HepG2 (cell line): ENCODE data around the gene APOC4. TPM values are rescaled to one million over a fixed set of nuclear protein-coding genes. Genes with fewer than 3 reads are reported as not detected.

Source experiments
- ARID2 ChIP-seq: sonication (generic); formaldehyde crosslinking; IDR thresholded peaks from 2 replicates; pipeline ENCODE4 v1.8.1; 2022; ENCODE audit warnings: mild to moderate bottlenecking, missing genetic modification reagents, borderline replicate concordance
- TAF15 ChIP-seq: fragments of 200-400 bp; formaldehyde crosslinking; IDR thresholded peaks from one replicate; pipeline ENCODE4 v1.6.1; 2018; ENCODE audit warnings: mild to moderate bottlenecking, low read depth, low read length; ENCODE audit not compliant: poor library complexity, severe bottlenecking
- UBTF ChIP-seq: sonication (generic); formaldehyde crosslinking; IDR thresholded peaks from 2 replicates; pipeline ENCODE4 v1.4.0; 2020; ENCODE audit warnings: mild to moderate bottlenecking, missing genetic modification reagents
- ZBTB1 ChIP-seq: sonication (generic); formaldehyde crosslinking; IDR thresholded peaks from 2 replicates; pipeline ENCODE4 v1.4.0; 2020; ENCODE audit warnings: missing genetic modification reagents, borderline replicate concordance
- ZNF18 ChIP-seq: sonication (generic); formaldehyde crosslinking; IDR thresholded peaks from 2 replicates; pipeline ENCODE4 v1.8.0; 2022; ENCODE audit warnings: mild to moderate bottlenecking, missing genetic modification reagents; ENCODE audit not compliant: insufficient replicate concordance
- ZNF574 ChIP-seq: sonication (generic); formaldehyde crosslinking; IDR thresholded peaks from 2 replicates; pipeline ENCODE4 v1.4.0; 2020; ENCODE audit warnings: missing genetic modification reagents
- ZNF629 ChIP-seq: sonication (generic); formaldehyde crosslinking; conservative IDR thresholded peaks from 2 replicates; pipeline ENCODE4 v1.5.0; 2020; ENCODE audit warnings: missing genetic modification reagents
- polyA plus RNA-seq, 8 experiments: library from polyadenylated mRNA; depleted of rRNA in 3 of 8; stranded (reverse) in 7 of 8; unstranded in 1 of 8; fragments of >200 nt; fragmentation: Illumina TruSeq in 4 of 8; extraction: Trizol in 4 of 8; gene quantifications; 2 replicates each; pipeline versions ENCODE4 v1.2.1 to v1.2.3, GENCODE V29; 2011 to 2016; ENCODE audit warnings: low read depth in 4 of 8, missing spikeins in 1 of 8, mixed read lengths in 1 of 8; ENCODE audit not compliant: insufficient read depth in 1 of 8
- total RNA-seq, 5 experiments: library from RNA; depleted of rRNA; stranded (reverse); fragments of >200 nt; fragmentation: Illumina TruSeq; extraction: Trizol; gene quantifications; 2 replicates each; pipeline ENCODE4 v1.2.3, GENCODE V29; 2016; ENCODE audit warnings: low read depth in 1 of 5
- TF ChIP-seq, protein P1 (sequence below), 2 experiments: fragments of 450-650 bp in 1 of 2; sonication (generic) in 1 of 2; formaldehyde crosslinking in 1 of 2; IDR thresholded peaks; 2 replicates each; pipeline versions ENCODE4 v1.6.1 to v1.8.0; 2016 to 2022; ENCODE audit warnings: antibody characterized with exemption in 1 of 2, mild to moderate bottlenecking in 1 of 2, missing genetic modification reagents in 1 of 2

APOC4 gene
- total and polyA plus RNA-seq, 2 of the 13 experiments (the other 11 are each of a cell fraction or from before 2014, with no cell fraction given) = 0.46 TPM; not detected in 1

DNA sequence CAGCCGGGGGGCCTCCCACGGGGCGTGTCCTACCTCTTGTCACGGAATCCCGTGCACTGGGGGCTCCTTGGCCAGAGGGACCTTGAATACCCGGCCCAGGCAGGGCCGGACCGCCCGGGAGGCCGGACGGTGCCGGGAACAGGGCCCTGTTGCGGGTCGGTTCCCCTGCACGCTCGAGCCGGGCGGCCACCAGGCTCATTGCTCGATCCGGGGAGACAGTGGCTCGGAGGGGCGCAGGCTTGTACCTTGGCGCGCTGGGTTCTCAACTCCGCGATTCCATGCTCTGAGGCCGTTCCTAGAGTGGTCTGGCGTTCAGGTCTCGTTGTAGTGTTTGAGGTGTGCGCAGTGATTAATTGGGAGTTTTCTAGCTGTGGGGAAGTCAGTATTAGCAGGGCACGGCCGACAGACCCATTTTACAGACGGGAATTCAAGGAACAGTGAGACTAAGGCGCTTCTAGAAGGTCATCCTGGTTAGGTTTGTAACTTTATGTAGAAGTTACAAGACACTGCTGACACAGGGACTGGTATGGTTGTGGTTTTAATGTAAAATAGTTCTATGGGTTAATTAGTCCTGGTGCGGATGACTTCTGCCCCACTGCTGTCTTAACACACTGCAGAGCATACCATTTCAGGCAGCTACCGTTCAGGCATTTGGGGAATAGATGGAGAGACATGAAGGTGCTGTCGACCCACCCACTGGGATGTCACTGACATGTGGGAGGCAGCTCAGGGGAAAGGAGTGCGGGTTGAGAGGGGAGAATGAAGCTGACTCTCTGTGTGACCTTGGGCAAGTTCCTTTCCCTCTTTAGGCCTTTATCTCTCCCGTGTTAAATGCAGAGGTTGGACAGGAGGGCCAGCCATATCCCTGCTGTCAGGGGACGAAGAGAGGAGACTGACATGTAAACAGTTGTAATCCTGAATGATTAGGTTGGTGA lies 13.7 kb downstream of the APOC4 start (continued):
- peak; percentile 42; the same call in 1 of the 2 replicates for TF ChIP-seq UBTF (CRISPR knock-in tag)
- TF ChIP-seq, protein P1, sequence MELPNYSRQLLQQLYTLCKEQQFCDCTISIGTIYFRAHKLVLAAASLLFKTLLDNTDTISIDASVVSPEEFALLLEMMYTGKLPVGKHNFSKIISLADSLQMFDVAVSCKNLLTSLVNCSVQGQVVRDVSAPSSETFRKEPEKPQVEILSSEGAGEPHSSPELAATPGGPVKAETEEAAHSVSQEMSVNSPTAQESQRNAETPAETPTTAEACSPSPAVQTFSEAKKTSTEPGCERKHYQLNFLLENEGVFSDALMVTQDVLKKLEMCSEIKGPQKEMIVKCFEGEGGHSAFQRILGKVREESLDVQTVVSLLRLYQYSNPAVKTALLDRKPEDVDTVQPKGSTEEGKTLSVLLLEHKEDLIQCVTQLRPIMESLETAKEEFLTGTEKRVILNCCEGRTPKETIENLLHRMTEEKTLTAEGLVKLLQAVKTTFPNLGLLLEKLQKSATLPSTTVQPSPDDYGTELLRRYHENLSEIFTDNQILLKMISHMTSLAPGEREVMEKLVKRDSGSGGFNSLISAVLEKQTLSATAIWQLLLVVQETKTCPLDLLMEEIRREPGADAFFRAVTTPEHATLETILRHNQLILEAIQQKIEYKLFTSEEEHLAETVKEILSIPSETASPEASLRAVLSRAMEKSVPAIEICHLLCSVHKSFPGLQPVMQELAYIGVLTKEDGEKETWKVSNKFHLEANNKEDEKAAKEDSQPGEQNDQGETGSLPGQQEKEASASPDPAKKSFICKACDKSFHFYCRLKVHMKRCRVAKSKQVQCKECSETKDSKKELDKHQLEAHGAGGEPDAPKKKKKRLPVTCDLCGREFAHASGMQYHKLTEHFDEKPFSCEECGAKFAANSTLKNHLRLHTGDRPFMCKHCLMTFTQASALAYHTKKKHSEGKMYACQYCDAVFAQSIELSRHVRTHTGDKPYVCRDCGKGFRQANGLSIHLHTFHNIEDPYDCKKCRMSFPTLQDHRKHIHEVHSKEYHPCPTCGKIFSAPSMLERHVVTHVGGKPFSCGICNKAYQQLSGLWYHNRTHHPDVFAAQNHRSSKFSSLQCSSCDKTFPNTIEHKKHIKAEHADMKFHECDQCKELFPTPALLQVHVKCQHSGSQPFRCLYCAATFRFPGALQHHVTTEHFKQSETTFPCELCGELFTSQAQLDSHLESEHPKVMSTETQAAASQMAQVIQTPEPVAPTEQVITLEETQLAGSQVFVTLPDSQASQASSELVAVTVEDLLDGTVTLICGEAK (IDR thresholded peaks at IDR 0.05) = no peak
- TF ChIP-seq, protein P1 (CRISPR knock-in tag; IDR thresholded peaks at IDR 0.05) = no peak
- TF ChIP-seq TAF15 = no peak
- TF ChIP-seq ZNF18 = no peak
- TF ChIP-seq ARID2 = no peak
- no peak for TF ChIP-seq ZBTB1 (CRISPR knock-in tag)
- no peak for TF ChIP-seq ZNF574 (CRISPR knock-in tag)
- TF ChIP-seq ZNF629 (CRISPR knock-in tag) = peak; percentile 91
